Endodermal cell (in vitro differentiated cells): Measurements from ENCODE around the gene LMX1A. TPM values are rescaled to one million over a fixed set of nuclear protein-coding genes. Genes with fewer than 3 reads are reported as not detected.

Source experiments
- DNase-seq: peaks from one replicate; pipeline ENCODE4 v3.0.0-alpha.2; 2017
- H3K27ac ChIP-seq: 2 replicates; pipeline ENCODE4 v1.5.1; 2013; ENCODE audit warnings: mild to moderate bottlenecking, low read depth, low read length, moderate library complexity
- H3K27me3 ChIP-seq: 2 replicates; pipeline ENCODE4 v1.6.1; 2013; ENCODE audit warnings: mild to moderate bottlenecking, low read length, moderate library complexity; ENCODE audit not compliant: insufficient read depth, control insufficient read depth, poor library complexity, severe bottlenecking
- H3K36me3 ChIP-seq: 2 replicates; pipeline ENCODE4 v1.7.0; 2013; ENCODE audit warnings: mild to moderate bottlenecking, low read length, moderate library complexity; ENCODE audit not compliant: control insufficient read depth, insufficient read depth
- H3K4me1 ChIP-seq: one replicate; pipeline ENCODE4 v1.7.0; 2013; ENCODE audit warnings: low read length; ENCODE audit not compliant: control insufficient read depth, insufficient read depth
- H3K4me3 ChIP-seq: 2 replicates; pipeline ENCODE4 v1.5.1; 2013; ENCODE audit warnings: mild to moderate bottlenecking, low read length, moderate library complexity
- H3K9ac ChIP-seq: 2 replicates; pipeline ENCODE4 v1.6.1; 2013; ENCODE audit warnings: mild to moderate bottlenecking, low read length, moderate library complexity; ENCODE audit not compliant: poor library complexity, severe bottlenecking; ENCODE audit errors: extremely low read depth
- H3K9me3 ChIP-seq: 2 replicates; pipeline ENCODE4 v1.6.1; 2013; ENCODE audit warnings: mild to moderate bottlenecking, low read length, moderate library complexity; ENCODE audit not compliant: control insufficient read depth
- H3K27ac Mint-ChIP-seq: 2 replicates; pipeline ENCODE4 v1.8.0; 2020; ENCODE audit warnings: mixed read lengths
- H3K27me3 Mint-ChIP-seq: 2 replicates; pipeline ENCODE4 v1.8.0; 2021; ENCODE audit warnings: mild to moderate bottlenecking, mixed read lengths; ENCODE audit not compliant: insufficient read depth
- H3K36me3 Mint-ChIP-seq: 2 replicates; pipeline ENCODE4 v1.8.0; 2020; ENCODE audit warnings: low read depth, mixed read lengths
- H3K4me1 Mint-ChIP-seq: 2 replicates; pipeline ENCODE4 v1.8.0; 2020; ENCODE audit warnings: mixed read lengths
- H3K4me3 Mint-ChIP-seq: 2 replicates; pipeline ENCODE4 v1.8.0; 2020; ENCODE audit warnings: mild to moderate bottlenecking, moderate library complexity, mixed read lengths
- H3K9me3 Mint-ChIP-seq: 2 replicates; pipeline ENCODE4 v1.8.0; 2020; ENCODE audit warnings: mild to moderate bottlenecking, mixed read lengths
- CTCF ChIP-seq: fragments of 200-600 bp; sonication (generic); conservative IDR thresholded peaks from 2 replicates; pipeline ENCODE4 v1.5.0; 2021; ENCODE audit warnings: antibody characterized with exemption, mild to moderate bottlenecking
- WGBS, 2 experiments: methylation state at CpG; one replicate each; pipeline versions ENCODE4 v1.1.5 to v1.1.7; 2013; ENCODE audit warnings: missing lambda C conversion rate in 2 of 2, mixed read lengths in 1 of 2; ENCODE audit not compliant: insufficient coverage in 1 of 2, insufficient read length in 1 of 2; 5-methylcytosine and 5-hydroxymethylcytosine counted together
- total RNA-seq, 2 donors: library from RNA; stranded (reverse); fragmentation: NEBNext Ultra II Directional in 1 of 2; extraction: Animal tissue kit (Norgen Biotek cat#: 25700) in 1 of 2; gene quantifications; 2 replicates in 1 of 2; 3 replicates in 1 of 2; pipeline ENCODE4 v1.2.1, GENCODE V29; 2021

LMX1A gene
- total RNA-seq, 2 donors from 2014 or later: 0.13 to 1.6 TPM

DNA sequence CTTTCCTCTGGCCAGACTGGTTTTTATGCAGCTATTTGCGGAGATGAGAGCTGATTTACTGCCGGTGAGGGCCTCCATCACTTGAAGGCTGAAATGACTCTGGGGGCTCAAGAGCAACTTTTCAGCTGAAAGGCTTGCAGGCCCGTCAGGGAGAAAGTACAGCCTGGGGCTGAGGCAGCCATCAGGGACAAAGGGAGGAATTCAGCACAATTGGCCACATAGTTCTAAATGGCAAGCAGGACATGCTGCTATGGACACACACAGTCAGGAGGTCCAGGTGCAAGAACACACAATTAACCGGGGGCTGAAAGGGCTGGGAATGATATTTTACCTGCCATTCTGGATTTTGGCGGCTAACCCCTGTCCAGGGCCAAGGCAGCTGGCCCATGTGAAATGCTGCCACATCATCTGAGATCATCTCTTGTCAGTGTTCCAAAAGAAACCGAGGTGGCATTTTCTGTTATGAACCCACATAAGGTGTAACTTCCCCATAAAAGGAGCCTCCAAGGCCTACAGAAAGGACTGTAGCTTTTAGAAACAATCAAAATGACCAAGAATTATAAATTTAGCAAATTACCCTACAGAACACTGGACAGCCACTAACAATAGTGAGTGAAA, 58.2 kb downstream of the LMX1A start:
- 88 to 91% methylated on average over 6 of the region's 6 CpGs for WGBS, 2 experiments
- Mint-ChIP-seq H3K27me3 (peaks cover 22% of the 10 kb centered on the region), H3K4me3 (no peak overlapping the region), H3K4me1 (peaks cover 12% of the 10 kb centered on the region), H3K9me3 (no peaks in the 10 kb centered on the region), H3K36me3 (no peaks in the 10 kb centered on the region), H3K27ac (no peak overlapping the region)
- TF ChIP-seq CTCF: no peak
- DNase-seq: no peak
- Histone ChIP-seq H3K36me3 (no peaks in the 10 kb centered on the region), H3K9ac (no peak overlapping the region), H3K27ac (no peak overlapping the region), H3K4me1 (peaks cover 2% of the 10 kb centered on the region), H3K27me3 (peaks cover 5% of the 10 kb centered on the region), H3K9me3 (no peaks in the 10 kb centered on the region), H3K4me3 (no peak overlapping the region)

GRCh38 chr1:165296205-165296604, 60.3 kb downstream of the LMX1A start:
- H3K27ac Mint-ChIP-seq: no peak overlapping the region
- DNase-seq: no peak
- Histone ChIP-seq H3K4me3 (no peak overlapping the region), H3K4me1 (peaks cover 2% of the 10 kb centered on the region), H3K9ac (no peak overlapping the region), H3K27ac (no peak overlapping the region), H3K36me3 (no peaks in the 10 kb centered on the region), H3K27me3 (peaks cover 5% of the 10 kb centered on the region), H3K9me3 (no peaks in the 10 kb centered on the region)
- H3K4me1 Mint-ChIP-seq: peaks cover 9% of the 10 kb centered on the region
- H3K9me3 Mint-ChIP-seq: peaks cover 2% of the 10 kb centered on the region
- WGBS, 2 experiments: 87 to 91% methylated on average over 4 of the region's 4 CpGs
- H3K4me3 Mint-ChIP-seq: no peak overlapping the region
- no peak for TF ChIP-seq CTCF
- peaks cover 18% of the 10 kb centered on the region for H3K27me3 Mint-ChIP-seq
- no peaks in the 10 kb centered on the region for H3K36me3 Mint-ChIP-seq

GRCh38 chr1:165290148-165290547, 66.4 kb downstream of the LMX1A start:
- TF ChIP-seq CTCF: peak; percentile 51
- H3K4me3 Mint-ChIP-seq: no peak overlapping the region
- no peaks in the 10 kb centered on the region for H3K36me3 Mint-ChIP-seq

More at GRCh38 chr1:165290148-165290547, 66.4 kb downstream of the LMX1A start:
- no peak overlapping the region for H3K27ac Mint-ChIP-seq
- 72 to 90% methylated on average over 5 to 6 of the region's 7 CpGs for WGBS, 2 experiments
- peaks cover 6% of the 10 kb centered on the region for H3K4me1 ChIP-seq
- no peaks in the 10 kb centered on the region for H3K27me3 ChIP-seq
- no peak overlapping the region for H3K4me3 ChIP-seq
- peaks cover 14% of the 10 kb centered on the region for H3K9me3 ChIP-seq
- H3K4me1 Mint-ChIP-seq: peaks cover 15% of the 10 kb centered on the region
- no peak for DNase-seq
- no peaks in the 10 kb centered on the region for H3K36me3 ChIP-seq
- H3K9me3 Mint-ChIP-seq: peaks cover 12% of the 10 kb centered on the region
- H3K9ac ChIP-seq: no peak overlapping the region
- peaks cover 7% of the 10 kb centered on the region for H3K27me3 Mint-ChIP-seq
- no peak overlapping the region for H3K27ac ChIP-seq
